GM12878 (cell line): ENCODE results near the gene NAA25. TPM values are rescaled to one million over a fixed set of nuclear protein-coding genes. Genes with fewer than 3 reads are reported as not detected.

Source experiments
- ATAC-seq: fragments of 200-7000 bp; cut with Tn5 transposase; 3 replicates; pipeline ENCODE4 v1.9.1; 2020; ENCODE audit warnings: mild to moderate bottlenecking, moderate library complexity
- BruUV-seq: library from RNA; stranded (reverse); fragments of 400-500 nt; replicated peaks from 2 replicates; lab custom pipeline; 2021; lab: Mats Ljungman, UMichigan
- CTCF ChIA-PET: fragments of 300-600 bp; sonication (Branson Sonifier 250); formaldehyde crosslinking; extraction: SDS; loops from one replicate; lab custom pipeline; 2021; ENCODE audit warnings: inconsistent platforms; lab: Yijun Ruan, JAX
- POLR2A ChIA-PET: fragments of 350-600 bp; formaldehyde crosslinking; extraction: SDS; loops from one replicate; lab custom pipeline; 2021; ENCODE audit warnings: inconsistent platforms; lab: Charles Lee
- RAD21 ChIA-PET: fragments of 300-600 bp; sonication (Branson Sonifier 250); formaldehyde crosslinking; loops from one replicate; lab custom pipeline; 2023; ENCODE audit warnings: antibody characterized with exemption; ENCODE audit not compliant: unreplicated experiment; lab: Charles Lee
- SMC1A ChIA-PET: fragments of 300-600 bp; sonication (Branson Sonifier 250); formaldehyde crosslinking; loops from one replicate; lab custom pipeline; 2023; ENCODE audit not compliant: unreplicated experiment, uncharacterized antibody; lab: Charles Lee
- DNase-seq: peaks from one replicate; pipeline ENCODE4 v3.0.0-alpha.2; 2011; ENCODE audit warnings: low read depth, low spot score
- FAIRE-seq: peaks from 3 replicates; lab custom pipeline; 2011; peaks lifted over from hg19 to GRCh38; lab: Jason Lieb, UNC
- H2AFZ ChIP-seq: 2 replicates; pipeline ENCODE4 v1.6.0; 2011; ENCODE audit warnings: low read depth, low read length, control low read depth; ENCODE audit not compliant: control insufficient read depth
- H3K27ac ChIP-seq: 2 replicates; pipeline ENCODE4 v1.5.1; 2011; ENCODE audit warnings: control low read depth; ENCODE audit not compliant: control insufficient read depth, insufficient read depth
- H3K27me3 ChIP-seq, 2 experiments: replicated peaks in 1 of 2; 2 replicates each; pipeline versions ENCODE4 v1.6.0 to v1.6.1; 2011; ENCODE audit warnings: low read length in 1 of 2; ENCODE audit not compliant: control insufficient read depth in 2 of 2, insufficient read depth in 2 of 2
- H3K36me3 ChIP-seq, 2 experiments: 2 replicates each; pipeline ENCODE4 v1.5.1; 2011; ENCODE audit warnings: low read length in 1 of 2; ENCODE audit not compliant: control insufficient read depth in 2 of 2, insufficient read depth in 2 of 2
- H3K4me1 ChIP-seq: 2 replicates; pipeline ENCODE4 v1.6.1; 2011; ENCODE audit warnings: mild to moderate bottlenecking, low read length, moderate library complexity, mixed read lengths; ENCODE audit not compliant: control insufficient read depth, insufficient read depth
- H3K4me2 ChIP-seq: 2 replicates; pipeline ENCODE4 v1.6.0; 2011; ENCODE audit warnings: control low read depth; ENCODE audit not compliant: control insufficient read depth, insufficient read depth
- H3K4me3 ChIP-seq: fragments of 200-600 bp; sonication (generic); 2 replicates; pipeline ENCODE4 v1.5.1; 2016
- H3K79me2 ChIP-seq: 2 replicates; pipeline ENCODE4 v1.6.0; 2011; ENCODE audit warnings: low read length; ENCODE audit not compliant: control insufficient read depth, insufficient read depth
- H3K9ac ChIP-seq: 2 replicates; pipeline ENCODE4 v1.8.0; 2011; ENCODE audit warnings: low read length, control low read depth, mixed read lengths; ENCODE audit not compliant: control insufficient read depth, insufficient read depth
- H3K9me3 ChIP-seq: replicated peaks from 3 replicates; pipeline ENCODE4 v1.5.1; 2011; ENCODE audit warnings: mild to moderate bottlenecking, low read length; ENCODE audit not compliant: control insufficient read depth, insufficient read depth
- H4K20me1 ChIP-seq: 2 replicates; pipeline ENCODE4 v1.6.0; 2011; ENCODE audit not compliant: control insufficient read depth, insufficient read depth
- BCL11A ChIP-seq: IDR thresholded peaks from 2 replicates; pipeline ENCODE4 v1.6.1; 2011; ENCODE audit warnings: low read depth, low read length
- CEBPB ChIP-seq, 2 experiments: fragments of 150-350 bp in 1 of 2; IDR thresholded peaks; 2 replicates each; pipeline ENCODE4 v1.6.1; 2012 to 2014; ENCODE audit warnings: low read depth in 2 of 2, low read length in 2 of 2, borderline replicate concordance in 1 of 2, inconsistent platforms in 1 of 2
- CEBPZ ChIP-seq: fragments of 150-350 bp; IDR thresholded peaks from 2 replicates; pipeline ENCODE4 v1.6.1; 2016; ENCODE audit warnings: low read depth, low read length
- CREM ChIP-seq: IDR thresholded peaks from 2 replicates; pipeline ENCODE4 v1.6.1; 2014; ENCODE audit warnings: antibody characterized with exemption, low read depth
- EZH2 ChIP-seq: IDR thresholded peaks from 2 replicates; pipeline ENCODE4 v1.6.1; 2012; ENCODE audit warnings: low read depth, mild to moderate bottlenecking, control low read depth, inconsistent platforms, low read length, borderline replicate concordance; ENCODE audit not compliant: control insufficient read depth
- HDAC6 ChIP-seq: fragments of 200-600 bp; sonication (generic); IDR thresholded peaks from one replicate; pipeline ENCODE4 v1.8.0; 2017; ENCODE audit warnings: antibody characterized with exemption; ENCODE audit not compliant: unreplicated experiment
- MYB ChIP-seq: fragments of 150-350 bp; IDR thresholded peaks from 2 replicates; pipeline ENCODE4 v1.6.1; 2014; ENCODE audit warnings: mild to moderate bottlenecking, low read depth, low read length, borderline replicate concordance
- MYC ChIP-seq: IDR thresholded peaks from 2 replicates; pipeline ENCODE4 v1.6.1; 2011; ENCODE audit warnings: mild to moderate bottlenecking, low read length, moderate library complexity, inconsistent platforms; ENCODE audit not compliant: insufficient read depth, insufficient replicate concordance, insufficient read length, severe bottlenecking
- PKNOX1 ChIP-seq: fragments of 450-650 bp; IDR thresholded peaks from 2 replicates; pipeline ENCODE4 v1.6.1; 2016; ENCODE audit warnings: mild to moderate bottlenecking
- RELB ChIP-seq: fragments of 450-650 bp; IDR thresholded peaks from 2 replicates; pipeline ENCODE4 v1.6.1; 2017; ENCODE audit warnings: low read depth, mild to moderate bottlenecking, moderate library complexity
- SIN3A ChIP-seq: IDR thresholded peaks from 2 replicates; pipeline ENCODE4 v1.6.1; 2012; ENCODE audit warnings: low read depth, low read length, improper control_type of control experiment
- SP1 ChIP-seq: IDR thresholded peaks from one replicate; pipeline ENCODE4 v1.6.1; 2011; ENCODE audit warnings: low read depth, low read length
- SREBF1 ChIP-seq: IDR thresholded peaks from 2 replicates; pipeline ENCODE4 v1.6.1; 2012; ENCODE audit warnings: mild to moderate bottlenecking, low read length
- TBL1XR1 ChIP-seq: IDR thresholded peaks from 2 replicates; pipeline ENCODE4 v1.6.1; 2012; ENCODE audit warnings: low read depth, low read length, improper control_type of control experiment
- TCF7 ChIP-seq: IDR thresholded peaks from 2 replicates; pipeline ENCODE4 v1.6.1; 2014; ENCODE audit warnings: antibody characterized with exemption, borderline replicate concordance
- ZNF274 ChIP-seq: IDR thresholded peaks from one replicate; pipeline ENCODE4 v1.8.0; 2011; ENCODE audit not compliant: insufficient read length, insufficient read depth
- WGBS: methylation state at CpG from one replicate; pipeline ENCODE4 v1.1.6; 2016; ENCODE audit warnings: low lambda C conversion rate; ENCODE audit not compliant: insufficient replicate concordance, insufficient coverage; ENCODE audit errors: missing lambda C conversion rate; 5-methylcytosine and 5-hydroxymethylcytosine counted together
- in situ Hi-C: fragments of 300-500 bp; cut with MboI; formaldehyde crosslinking; loops from 9 replicates; pipeline ENCODE4 v1.14.3; 2018; ENCODE audit warnings: mixed read lengths
- intact Hi-C: fragments of 100-400 bp; cut with micrococcal nuclease; formaldehyde crosslinking; loops from one replicate; pipeline ENCODE4 v1.14.2; 2022; ENCODE audit not compliant: unreplicated experiment
- polyA plus RNA-seq, 11 experiments: library from polyadenylated mRNA; depleted of rRNA in 4 of 11; unstranded in 6 of 11; stranded (reverse) in 5 of 11; fragments of >200 nt; fragmentation: Nextera tagmentation in 4 of 11; fragmentation: Illumina TruSeq in 1 of 11; extraction: Ambion mirVana in 4 of 11; extraction: Trizol in 1 of 11; gene quantifications; 1 replicate in 1 of 11; 2 replicates in 10 of 11; pipeline versions ENCODE4 v1.2.1 to v1.2.3, GENCODE V29; 2011 to 2016; ENCODE audit warnings: inconsistent platforms in 2 of 11, missing spikeins in 2 of 11, low read depth in 1 of 11
- total RNA-seq, 4 experiments: library from RNA; depleted of rRNA in 3 of 4; stranded (reverse); fragments of >200 nt in 3 of 4; fragmentation: Illumina TruSeq in 1 of 4; extraction: Trizol in 1 of 4; gene quantifications; 2 replicates each; pipeline versions ENCODE4 v1.2.1 to v1.2.3, GENCODE V29; 2013 to 2021

Gene NAA25
- total and polyA plus RNA-seq, 10 of the 15 experiments (the other 5 are each of a cell fraction or from before 2014, with no cell fraction given), result 15.0 to 39.2 (median 29.4) TPM

GRCh38 chr12:112046003-112046402 is 62.6 kb downstream of the NAA25 start:
- 80% methylated on average over 4 of the region's 4 CpGs for WGBS

More at GRCh38 chr12:112046003-112046402, 62.6 kb downstream of the NAA25 start:
- DNase-seq (no peak), FAIRE-seq (no peak), ATAC-seq (no peak)
- BruUV-seq, result no TSS peak
- POLR2A ChIA-PET, result no interaction called here
- in situ Hi-C loops (no loop called here), intact Hi-C loops (no loop called here)
- CTCF ChIA-PET, result no interaction called here
- H3K79me2 ChIP-seq, result no peaks in the 10 kb centered on the region
- no peak overlapping the region for H3K27ac ChIP-seq
- SMC1A ChIA-PET, result no interaction called here
- H2AFZ ChIP-seq, result no peak overlapping the region
- H3K4me1 ChIP-seq, result no peaks in the 10 kb centered on the region
- H3K36me3 ChIP-seq, result peaks cover 10 to 47% of the 10 kb centered on the region in 2 experiments
- H4K20me1 ChIP-seq, result no peaks in the 10 kb centered on the region
- H3K4me3 ChIP-seq, result no peak overlapping the region
- RAD21 ChIA-PET, result no interaction called here
- TF ChIP-seq RELB (no peak), SREBF1 (no peak), SIN3A (no peak), SP1 (no peak), PKNOX1 (no peak), BCL11A (no peak), CEBPB (IDR thresholded peaks at IDR 0.05; ENCODE audit: borderline replicate concordance in 1 of 2, low read depth in 2 of 2, low read length in 2 of 2) (no peak), HDAC6 (no peak), TBL1XR1 (no peak), ZNF274 (no peak), EZH2 (no peak), TCF7 (no peak), MYB (no peak), MYC (no peak), CEBPZ (no peak), CREM (no peak)
- H3K9ac ChIP-seq, result no peak overlapping the region
- no peaks in the 10 kb centered on the region for H3K27me3 ChIP-seq
- H3K9me3 ChIP-seq, result no peaks in the 10 kb centered on the region
- H3K4me2 ChIP-seq, result no peak overlapping the region
